Activated naive CD4-positive, alpha-beta T cell treated with anti-CD3 and anti-CD28 coated beads, Interleukin-2, amount 50 U/mL, for 24 hours (primary cell): ENCODE measurements around the gene MTA3.

Experiments
- H3K27ac Mint-ChIP-seq: one replicate; pipeline ENCODE4 v1.8.0; 2021; ENCODE audit warnings: mild to moderate bottlenecking, mixed read lengths
- H3K27me3 Mint-ChIP-seq: one replicate; pipeline ENCODE4 v1.8.0; 2021; ENCODE audit warnings: mixed read lengths
- H3K36me3 Mint-ChIP-seq: one replicate; pipeline ENCODE4 v1.8.0; 2021; ENCODE audit warnings: mixed read lengths
- H3K4me1 Mint-ChIP-seq: one replicate; pipeline ENCODE4 v1.8.0; 2021; ENCODE audit warnings: mixed read lengths
- H3K4me3 Mint-ChIP-seq: one replicate; pipeline ENCODE4 v1.8.0; 2021; ENCODE audit warnings: mild to moderate bottlenecking, mixed read lengths
- H3K9me3 Mint-ChIP-seq: one replicate; pipeline ENCODE4 v1.8.0; 2021; ENCODE audit warnings: mixed read lengths

Gene MTA3

GRCh38 chr2:42764096-42764495, 195.7 kb downstream of the MTA3 start, which contains the start of gene OXER1:
OXER1 (minus strand) TSS chr2:42764135; CDS start chr2:42764062, 73 bp downstream.
- Mint-ChIP-seq H3K4me1 (no peaks in the 10 kb centered on the region), H3K27me3 (no peaks in the 10 kb centered on the region), H3K9me3 (no peaks in the 10 kb centered on the region), H3K27ac (no peak within 1 kb of the TSS), H3K4me3 (no peak within 1 kb of the TSS), H3K36me3 (peaks cover 4% of the 10 kb centered on the region)

DNA sequence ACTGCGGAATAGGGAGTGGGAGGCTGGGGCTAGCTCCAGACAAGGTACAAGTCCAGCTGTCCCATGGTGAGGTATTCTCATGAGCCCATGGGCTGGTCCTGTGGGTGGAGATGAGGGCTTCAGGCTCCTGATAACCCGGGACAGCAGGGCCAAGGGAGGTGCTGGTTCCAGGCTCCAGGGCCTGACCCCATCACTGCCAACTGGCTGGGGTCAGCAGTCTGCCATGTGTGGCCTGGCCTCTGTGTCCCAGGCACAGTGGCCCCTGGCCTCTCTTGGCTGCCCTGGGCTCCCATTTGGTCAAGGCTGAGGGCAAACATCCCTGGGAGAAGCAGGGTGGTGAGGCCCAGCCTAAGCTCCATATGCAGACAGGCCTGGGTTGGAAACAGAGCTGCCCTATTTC, 196.5 kb downstream of the MTA3 start:
- H3K36me3 Mint-ChIP-seq: peaks cover 4% of the 10 kb centered on the region
- no peak overlapping the region for H3K4me3 Mint-ChIP-seq
- no peaks in the 10 kb centered on the region for H3K27me3 Mint-ChIP-seq
- H3K9me3 Mint-ChIP-seq: no peaks in the 10 kb centered on the region
- no peak overlapping the region for H3K27ac Mint-ChIP-seq
- H3K4me1 Mint-ChIP-seq: no peaks in the 10 kb centered on the region

- Mint-ChIP-seq H3K4me1 (no peaks in the 10 kb centered on the region), H3K27ac (no peak overlapping the region), H3K27me3 (no peaks in the 10 kb centered on the region), H3K4me3 (no peak overlapping the region), H3K36me3 (peaks cover 4% of the 10 kb centered on the region), H3K9me3 (no peaks in the 10 kb centered on the region)
These were observed 197.3 kb downstream of the MTA3 start for GRCh38 chr2:42765686-42766085.

DNA sequence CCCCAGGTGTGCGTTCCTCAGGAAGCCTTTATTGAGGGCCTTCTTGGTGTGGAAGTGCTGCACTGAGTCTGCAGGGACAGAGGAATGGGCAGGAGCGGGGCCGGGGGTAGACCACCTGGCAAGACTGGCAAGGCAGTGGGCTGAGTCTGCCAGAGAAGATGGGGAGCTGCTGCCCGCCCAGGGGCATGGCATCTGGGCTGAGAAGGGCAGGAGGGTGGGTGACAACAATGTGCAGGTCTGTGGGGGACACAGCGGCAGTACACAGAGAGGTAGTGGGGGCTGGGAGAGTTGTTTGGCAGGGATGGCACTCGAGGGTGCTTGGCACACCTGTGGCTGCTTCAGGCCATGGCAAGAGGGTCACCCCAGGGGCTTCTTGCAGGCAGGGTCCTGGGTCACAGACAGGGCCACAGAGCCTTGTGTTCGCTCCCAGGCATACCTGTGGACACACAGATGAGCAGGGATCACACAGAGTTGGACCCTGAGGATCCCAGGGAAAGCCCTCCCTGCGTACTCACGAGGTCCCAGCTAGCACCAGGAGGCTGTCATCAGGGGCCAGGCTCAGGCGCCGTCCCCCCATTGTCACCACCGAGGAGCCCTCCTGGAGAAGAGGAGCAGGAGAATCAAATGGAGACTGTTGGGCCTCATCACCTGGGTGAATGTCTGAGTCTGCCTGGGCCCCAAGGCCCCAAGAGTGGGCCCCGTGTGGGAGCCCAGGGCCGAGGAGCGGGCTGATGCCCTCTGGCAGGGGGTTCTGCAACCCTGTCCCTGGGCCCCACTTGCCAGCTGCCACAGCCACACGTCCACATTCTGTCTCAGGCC, 198.9 kb downstream of the MTA3 start:
- no peaks in the 10 kb centered on the region for H3K27me3 Mint-ChIP-seq
- H3K4me3 Mint-ChIP-seq: no peak overlapping the region
- H3K36me3 Mint-ChIP-seq: peaks cover 2% of the 10 kb centered on the region
- H3K27ac Mint-ChIP-seq: no peak overlapping the region
- H3K4me1 Mint-ChIP-seq: no peaks in the 10 kb centered on the region
- no peaks in the 10 kb centered on the region for H3K9me3 Mint-ChIP-seq

DNA sequence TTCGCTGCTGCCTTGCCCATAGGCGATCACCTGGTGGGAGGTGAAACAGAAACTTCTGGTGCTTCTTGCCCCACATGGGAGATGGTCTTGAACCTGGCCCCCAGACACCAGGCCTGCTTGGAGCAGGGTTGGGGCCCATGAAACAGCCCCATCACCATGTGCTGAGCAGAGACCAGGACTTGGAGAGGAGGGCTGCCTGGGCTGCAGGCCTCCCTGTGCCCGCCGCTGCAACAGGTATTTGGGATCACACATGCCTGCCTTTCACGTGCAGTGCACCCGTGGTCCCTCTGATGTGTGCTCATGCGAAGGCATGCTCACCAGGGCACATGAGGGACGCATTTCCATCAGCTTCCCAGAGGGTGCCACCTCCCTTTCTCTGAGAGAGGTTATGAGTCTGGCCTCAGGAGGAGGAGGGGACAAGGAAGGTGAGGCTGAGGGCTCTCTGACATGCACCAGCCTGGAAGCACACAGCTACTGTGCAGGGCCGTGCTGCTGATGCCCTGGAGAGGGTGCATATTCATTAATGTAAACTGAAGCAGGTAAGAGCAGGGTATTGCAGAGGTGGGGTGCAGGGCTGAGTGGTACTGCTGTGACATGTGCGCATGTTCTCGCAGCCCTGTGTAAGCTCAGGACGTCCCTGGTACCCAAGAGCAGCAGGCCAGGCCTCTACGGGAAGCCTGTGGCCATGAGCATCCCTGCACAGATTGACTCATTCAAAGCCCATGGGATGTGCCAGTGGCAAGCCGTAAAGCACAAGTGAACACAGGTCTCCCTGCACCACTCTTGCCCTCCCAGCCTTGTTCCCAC, 199.7 kb downstream of the MTA3 start:
- Mint-ChIP-seq H3K27ac (no peak overlapping the region), H3K9me3 (no peaks in the 10 kb centered on the region), H3K36me3 (no peaks in the 10 kb centered on the region), H3K4me1 (no peaks in the 10 kb centered on the region), H3K4me3 (no peak overlapping the region), H3K27me3 (no peaks in the 10 kb centered on the region)

DNA sequence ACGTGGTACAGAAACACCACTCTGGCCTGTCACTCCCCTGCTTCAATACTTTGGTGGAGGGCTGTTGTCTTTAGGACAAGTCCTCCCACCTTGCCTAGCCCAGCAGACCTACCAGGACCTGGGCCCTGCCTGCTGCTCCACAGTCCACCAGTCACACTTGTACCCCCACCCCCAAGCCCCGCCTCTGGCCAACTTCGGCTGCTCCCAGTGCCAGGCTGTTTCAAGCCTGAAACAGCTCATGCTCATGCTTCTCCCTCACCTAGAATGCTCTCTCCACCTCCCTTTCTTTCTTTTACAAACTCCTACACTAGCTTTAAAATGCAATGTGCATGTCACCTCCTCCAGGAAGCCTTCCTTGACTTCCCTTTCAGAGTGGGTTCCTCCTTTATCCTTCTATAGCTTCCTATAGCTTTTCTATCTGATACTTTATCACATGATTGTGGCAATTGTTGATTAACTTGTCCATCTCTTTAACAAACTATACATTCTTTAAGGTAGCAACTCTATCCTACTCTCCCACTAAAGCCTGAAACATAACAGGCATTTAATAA, 200.3 kb downstream of the MTA3 start:
- Mint-ChIP-seq H3K27me3 (no peaks in the 10 kb centered on the region), H3K27ac (no peak overlapping the region), H3K4me1 (no peaks in the 10 kb centered on the region), H3K4me3 (no peak overlapping the region), H3K9me3 (no peaks in the 10 kb centered on the region), H3K36me3 (no peaks in the 10 kb centered on the region)

DNA sequence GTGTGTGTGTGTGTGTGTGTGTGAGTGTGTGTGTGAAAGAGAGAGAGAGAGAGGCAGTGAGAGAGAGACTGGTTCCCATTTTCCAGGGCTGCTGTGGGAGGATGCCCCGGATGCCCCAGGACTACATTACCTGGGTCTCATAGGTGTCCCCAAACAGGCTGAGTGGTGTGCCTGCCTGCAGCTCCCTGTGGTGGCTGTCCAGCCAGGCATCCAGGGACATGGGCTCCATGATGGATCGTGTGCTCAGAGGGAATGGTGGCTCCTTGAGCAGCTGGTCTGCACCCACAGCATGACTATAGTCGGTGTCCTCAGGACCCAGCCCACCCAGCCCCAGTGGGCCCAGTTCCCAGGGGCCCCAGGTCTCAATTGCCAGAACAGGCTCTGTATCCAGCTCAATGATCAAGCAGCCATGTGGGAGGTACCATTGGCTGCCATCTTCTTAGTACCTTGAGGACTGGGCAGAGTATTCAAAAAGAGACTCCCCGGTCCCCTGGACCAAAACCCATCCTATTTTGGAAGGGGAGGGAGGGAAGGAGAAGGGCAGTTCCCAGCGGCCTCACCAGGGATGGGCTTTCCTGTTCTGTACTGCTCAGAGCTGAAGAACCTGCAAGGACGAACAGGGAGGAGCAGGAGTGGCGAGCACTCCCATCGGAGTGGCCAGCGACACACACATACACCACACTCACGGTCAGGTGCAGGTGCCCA, 201.3 kb downstream of the MTA3 start:
- no peaks in the 10 kb centered on the region for H3K27me3 Mint-ChIP-seq

GRCh38 chr2:42770288-42771131, 202.1 kb downstream of the MTA3 start:
- Mint-ChIP-seq H3K36me3 (no peaks in the 10 kb centered on the region), H3K27me3 (no peaks in the 10 kb centered on the region), H3K9me3 (no peaks in the 10 kb centered on the region), H3K27ac (no peak overlapping the region), H3K4me1 (peaks cover 11% of the 10 kb centered on the region), H3K4me3 (no peak overlapping the region)

More for the DNA sequence above, 201.3 kb downstream of the MTA3 start:
- no peak overlapping the region for H3K27ac Mint-ChIP-seq
- H3K4me1 Mint-ChIP-seq: peaks cover 3% of the 10 kb centered on the region
- H3K4me3 Mint-ChIP-seq: no peak overlapping the region
- no peaks in the 10 kb centered on the region for H3K9me3 Mint-ChIP-seq
- H3K36me3 Mint-ChIP-seq: no peaks in the 10 kb centered on the region

DNA sequence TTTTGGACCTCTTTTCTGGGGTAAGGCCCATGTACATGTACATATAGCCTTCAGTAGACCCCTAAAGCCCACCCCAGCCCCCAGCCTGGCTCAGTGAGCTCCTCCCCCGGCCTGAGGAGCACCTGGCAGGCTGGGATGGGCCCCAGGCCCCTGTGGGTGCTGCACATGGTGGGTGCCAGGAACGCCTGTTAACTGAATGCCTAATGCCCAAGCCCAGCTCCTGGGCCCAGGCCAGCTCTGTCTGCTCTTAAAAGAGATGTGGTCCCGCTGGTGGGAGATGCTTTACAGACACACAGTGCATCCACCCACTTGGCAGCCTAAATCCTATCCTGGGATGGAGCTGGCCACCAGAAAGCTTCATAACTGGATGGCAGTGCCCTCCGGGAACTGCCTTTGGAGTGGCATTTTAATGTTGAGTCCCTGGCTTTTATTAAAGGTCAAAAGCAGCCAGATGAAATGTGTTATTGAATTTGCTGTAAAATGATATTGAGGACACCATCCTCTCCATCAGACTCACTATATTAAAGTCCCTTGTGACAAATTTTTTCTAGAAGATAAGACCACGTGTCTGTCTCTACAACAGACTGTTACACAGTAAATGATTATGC, 203.2 kb downstream of the MTA3 start:
- Mint-ChIP-seq H3K27ac (no peak overlapping the region), H3K4me1 (peaks cover 21% of the 10 kb centered on the region)

GRCh38 chr2:42775186-42775585, 206.8 kb downstream of the MTA3 start:
- Mint-ChIP-seq H3K27ac (peak overlapping the region; percentile 17), H3K36me3 (no peaks in the 10 kb centered on the region), H3K27me3 (no peaks in the 10 kb centered on the region), H3K4me1 (peaks cover 30% of the 10 kb centered on the region), H3K4me3 (peak overlapping the region; percentile 7), H3K9me3 (no peaks in the 10 kb centered on the region)

More for the DNA sequence above, 203.2 kb downstream of the MTA3 start:
- no peaks in the 10 kb centered on the region for H3K9me3 Mint-ChIP-seq
- no peak overlapping the region for H3K4me3 Mint-ChIP-seq
- no peaks in the 10 kb centered on the region for H3K36me3 Mint-ChIP-seq
- H3K27me3 Mint-ChIP-seq: no peaks in the 10 kb centered on the region

- Mint-ChIP-seq H3K27ac (no peak overlapping the region), H3K4me1 (peaks cover 30% of the 10 kb centered on the region)
These were observed 207.4 kb downstream of the MTA3 start for GRCh38 chr2:42775810-42776209.

GRCh38 chr2:42777883-42778805, 209.7 kb downstream of the MTA3 start:
- no peaks in the 10 kb centered on the region for H3K27me3 Mint-ChIP-seq
- peak overlapping the region; percentile 26 for H3K27ac Mint-ChIP-seq
- H3K36me3 Mint-ChIP-seq: peaks cover 2% of the 10 kb centered on the region
- peaks cover 30% of the 10 kb centered on the region for H3K4me1 Mint-ChIP-seq
- no peaks in the 10 kb centered on the region for H3K9me3 Mint-ChIP-seq
- H3K4me3 Mint-ChIP-seq: no peak overlapping the region

More at GRCh38 chr2:42775810-42776209, 207.4 kb downstream of the MTA3 start:
- H3K4me3 Mint-ChIP-seq: no peak overlapping the region
- no peaks in the 10 kb centered on the region for H3K9me3 Mint-ChIP-seq
- H3K36me3 Mint-ChIP-seq: no peaks in the 10 kb centered on the region
- H3K27me3 Mint-ChIP-seq: no peaks in the 10 kb centered on the region

- H3K27me3 Mint-ChIP-seq: no peaks in the 10 kb centered on the region
- H3K36me3 Mint-ChIP-seq: peaks cover 2% of the 10 kb centered on the region
- no peaks in the 10 kb centered on the region for H3K9me3 Mint-ChIP-seq
- no peak overlapping the region for H3K27ac Mint-ChIP-seq
- H3K4me3 Mint-ChIP-seq: no peak overlapping the region
- peaks cover 13% of the 10 kb centered on the region for H3K4me1 Mint-ChIP-seq
These were observed 212.7 kb downstream of the MTA3 start for GRCh38 chr2:42781181-42781580.
